Measurements from ENCODE around the gene FAF2. TPM values are rescaled to one million over a fixed set of nuclear protein-coding genes. Genes with fewer than 3 reads are reported as not detected.
"Not testable (repeated sequence)": the region's sequence is repeated elsewhere in the genome, so short reads cannot be mapped to it uniquely, and the experiment has no call there.

FAF2 gene
- total RNA-seq, 1 donor from 2014 or later: 35.6 TPM

DNA sequence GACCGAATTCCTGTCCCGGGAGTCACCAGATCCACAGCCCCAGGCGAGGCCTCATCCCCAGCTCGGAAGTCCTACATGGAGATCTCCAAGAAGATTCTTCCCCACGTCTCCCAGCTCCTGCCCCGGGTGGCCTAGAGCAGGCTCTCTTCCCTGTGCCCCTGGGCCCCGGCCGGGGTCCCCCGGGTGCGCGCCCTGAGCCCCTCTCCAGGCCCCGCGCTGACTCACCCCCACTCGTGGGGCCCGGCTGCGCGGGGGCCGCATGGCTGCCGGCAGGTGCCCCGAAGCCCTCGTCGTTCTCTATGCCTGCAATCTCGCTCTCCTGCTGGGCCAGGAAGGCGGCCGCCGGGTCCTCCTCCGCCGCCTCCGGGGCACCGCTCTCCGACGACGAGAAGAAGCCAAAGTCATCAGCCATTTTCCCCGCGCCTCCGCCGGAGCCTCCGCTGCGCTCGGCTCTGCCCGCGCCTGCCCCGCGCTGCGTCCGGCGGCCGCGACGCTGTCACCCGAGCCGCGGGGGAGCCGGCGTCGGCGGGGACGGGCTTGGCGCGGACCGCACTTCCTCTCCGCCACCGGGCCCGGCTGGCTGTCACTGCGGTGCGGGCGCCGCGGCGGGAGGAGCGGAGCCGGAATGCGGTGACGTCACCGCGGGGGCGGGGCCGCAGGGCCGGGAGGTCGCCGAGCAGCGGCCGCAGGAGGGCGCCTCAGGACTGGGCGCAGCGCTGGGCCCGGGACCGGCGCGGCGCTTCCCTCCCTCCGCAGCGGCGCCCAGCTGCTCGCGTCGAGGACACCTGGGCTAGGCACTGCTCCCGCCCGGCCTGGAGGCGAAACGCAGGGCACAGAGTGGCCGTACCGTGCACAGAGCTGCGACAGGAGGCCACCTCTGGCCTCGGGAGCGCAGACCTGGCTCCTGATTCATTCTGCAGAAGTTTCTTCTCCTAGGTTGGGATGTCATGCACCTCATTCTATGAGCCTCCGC is 31.9 kb upstream of the FAF2 start, which contains the start of gene CLTB:
CLTB (minus strand) TSS at position 588 of the 973 bp plus-strand sequence; CDS start at position 412, 176 bp downstream.
- DNase-seq (ENCODE audit: low spot score) (peak; percentile 95), ATAC-seq (peak; percentile 96)
- intact Hi-C loops (cut with DNase I): no loop called here

DNA sequence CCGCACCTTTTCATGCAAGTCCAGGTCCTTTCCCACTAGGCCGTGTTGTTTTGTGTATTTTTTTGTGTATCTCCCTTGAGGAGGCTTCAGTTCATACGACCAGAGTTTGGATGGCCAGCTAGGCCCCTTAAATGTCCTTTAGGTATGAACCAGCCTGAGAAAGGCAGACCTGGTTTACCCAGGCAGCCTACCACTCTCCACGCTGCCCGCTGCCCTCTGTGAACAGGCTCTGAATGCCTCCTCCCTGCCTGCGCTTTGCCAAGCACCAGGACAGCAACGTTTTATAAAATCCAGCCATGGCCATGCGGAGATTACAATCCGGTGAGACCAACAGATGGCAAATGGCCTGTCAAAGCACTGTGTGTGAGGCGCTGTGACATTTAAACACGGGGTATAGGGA is 31.2 kb upstream of the FAF2 start:
- intact Hi-C loops (cut with DNase I): no loop called here

DNA sequence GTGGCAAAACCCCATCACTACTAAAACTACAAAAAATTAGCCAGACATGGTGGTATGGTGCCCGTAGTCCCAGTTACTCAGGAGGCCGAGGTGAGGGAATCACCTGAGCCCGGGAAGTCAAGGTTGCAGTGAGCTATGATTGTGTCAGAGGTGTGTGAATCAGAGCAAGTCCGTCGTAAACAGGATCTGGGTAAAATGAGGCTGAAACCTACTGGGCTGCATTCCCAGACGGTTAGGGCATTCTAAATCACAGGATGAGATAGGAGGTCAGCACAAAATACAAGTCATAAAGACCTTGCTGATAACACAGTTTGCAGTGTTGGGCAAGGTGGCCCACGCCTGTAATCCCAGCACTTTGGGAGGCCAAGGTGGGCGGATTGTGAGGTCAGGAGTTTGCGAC is 29.9 kb upstream of the FAF2 start:
- ATAC-seq (no peak), DNase-seq (ENCODE audit: low spot score) (no peak)
- intact Hi-C loops (cut with DNase I): no loop called here

More for the DNA sequence above, 31.2 kb upstream of the FAF2 start:
- DNase-seq (ENCODE audit: low spot score): no peak
- ATAC-seq: no peak

DNA sequence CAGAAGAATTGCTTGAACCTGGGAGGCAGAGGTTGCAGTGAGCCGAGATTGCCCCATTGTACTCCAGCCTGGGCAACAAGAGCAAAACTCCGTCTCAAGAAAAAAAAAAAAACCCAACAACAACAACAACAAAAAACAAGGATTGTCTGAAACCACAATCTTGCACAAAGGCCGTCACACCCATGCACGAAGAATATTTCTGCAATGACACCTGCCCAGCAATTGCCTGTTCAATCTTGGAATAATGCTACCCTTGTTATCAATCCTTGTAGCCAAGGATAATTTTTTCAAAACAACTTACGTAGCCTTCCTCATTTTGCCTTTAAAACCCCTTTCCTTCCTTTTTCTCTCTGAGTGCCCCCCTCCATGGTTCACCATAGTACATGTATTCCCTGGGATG is 28.1 kb upstream of the FAF2 start:
- intact Hi-C loops (cut with DNase I): no loop called here
- ATAC-seq: no peak
- no peak for DNase-seq (ENCODE audit: low spot score)

DNA sequence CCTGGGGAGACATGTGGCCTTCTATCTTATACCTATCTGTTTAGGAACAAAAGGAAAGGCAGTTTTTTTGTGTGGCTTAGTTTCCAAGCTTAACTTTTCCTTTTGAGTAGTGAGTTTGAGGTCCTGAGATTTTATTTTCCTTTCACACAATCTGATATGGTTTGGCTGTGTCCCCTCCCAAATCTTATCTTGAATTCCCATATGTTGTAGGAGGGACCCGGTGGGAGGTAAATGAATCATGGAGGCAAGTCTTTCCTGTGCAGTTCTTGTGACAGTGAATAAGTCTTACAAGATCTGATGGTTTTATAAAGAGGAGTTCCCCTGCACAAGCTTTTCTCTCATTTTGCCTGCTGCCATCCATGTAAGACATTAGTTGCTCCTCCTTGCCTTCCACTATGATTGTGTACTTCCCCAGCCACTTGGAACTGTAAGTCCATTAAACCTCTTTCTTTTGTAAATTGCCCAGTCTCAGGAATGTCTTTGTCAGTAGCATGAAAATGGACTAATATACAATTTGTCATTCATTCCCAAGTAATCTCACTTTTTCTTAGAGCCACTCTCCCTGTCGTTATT is 27.1 kb upstream of the FAF2 start:
- no peak for ATAC-seq
- intact Hi-C loops (cut with DNase I): no loop called here
- DNase-seq (ENCODE audit: low spot score): no peak

DNA sequence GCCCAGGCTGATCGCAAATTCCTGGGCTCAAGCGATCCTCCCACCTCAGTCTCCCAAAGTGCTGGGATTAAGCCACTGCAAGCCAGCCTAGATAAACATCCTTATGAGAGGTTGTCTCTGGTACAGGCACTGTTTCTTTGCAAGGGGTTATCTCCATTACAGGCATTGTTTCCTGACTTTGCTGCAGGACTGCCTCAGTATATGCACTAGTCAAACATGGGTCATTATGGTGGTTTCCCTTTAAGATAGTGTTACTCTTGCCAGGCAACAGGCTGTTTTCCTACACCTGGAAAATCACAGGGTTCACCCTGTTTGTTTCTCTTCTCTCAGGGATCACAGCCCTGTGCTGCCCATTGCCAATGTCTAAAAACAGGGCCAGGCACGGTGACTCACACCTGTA is 24.0 kb upstream of the FAF2 start:
- peak; percentile 57 for ATAC-seq

DNA sequence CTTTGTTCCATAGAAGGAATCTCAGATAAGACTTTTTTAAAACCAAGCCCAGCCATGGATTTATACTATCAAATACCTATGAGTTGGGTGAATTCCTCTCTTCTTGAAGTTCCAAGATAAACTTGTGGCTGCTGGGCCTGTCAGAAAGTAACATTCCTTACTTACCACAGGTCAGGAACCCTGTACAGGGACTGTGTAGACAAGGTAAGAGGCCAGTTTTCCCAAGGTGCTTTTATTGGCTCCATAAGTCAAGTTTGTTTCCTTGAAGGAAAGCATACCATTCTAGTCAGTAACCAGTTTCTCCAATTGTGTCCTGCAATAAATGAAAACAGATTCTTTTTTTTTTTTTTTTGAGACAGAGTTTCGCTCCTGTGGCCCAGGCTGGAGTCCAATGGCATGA is 23.0 kb upstream of the FAF2 start:
- DNase-seq (ENCODE audit: low spot score) (no peak), ATAC-seq (no peak)
- intact Hi-C loops (cut with DNase I): no loop called here

More for the DNA sequence above, 24.0 kb upstream of the FAF2 start:
- no peak for DNase-seq (ENCODE audit: low spot score)
- intact Hi-C loops (cut with DNase I): no loop called here

DNA sequence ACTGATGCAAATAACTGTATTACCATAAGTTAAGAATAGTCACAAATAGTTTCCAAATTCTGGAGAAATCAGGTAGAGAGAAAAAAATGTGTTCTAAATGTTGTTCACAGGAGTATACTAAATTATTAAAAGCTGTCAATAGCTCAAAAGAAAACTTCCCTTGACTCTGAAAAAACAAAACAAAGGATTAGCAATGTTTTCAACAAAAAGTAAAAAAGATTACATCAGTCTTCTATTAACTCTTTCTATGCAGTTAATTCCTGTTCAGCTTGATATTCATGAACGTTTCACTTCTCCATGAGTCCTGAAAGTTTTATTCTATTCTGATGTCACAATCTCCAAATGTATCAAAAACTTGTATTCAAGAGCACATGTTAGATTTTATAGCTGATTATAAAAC is 22.4 kb upstream of the FAF2 start:
- ATAC-seq: no peak
- intact Hi-C loops (cut with DNase I): no loop called here

DNA sequence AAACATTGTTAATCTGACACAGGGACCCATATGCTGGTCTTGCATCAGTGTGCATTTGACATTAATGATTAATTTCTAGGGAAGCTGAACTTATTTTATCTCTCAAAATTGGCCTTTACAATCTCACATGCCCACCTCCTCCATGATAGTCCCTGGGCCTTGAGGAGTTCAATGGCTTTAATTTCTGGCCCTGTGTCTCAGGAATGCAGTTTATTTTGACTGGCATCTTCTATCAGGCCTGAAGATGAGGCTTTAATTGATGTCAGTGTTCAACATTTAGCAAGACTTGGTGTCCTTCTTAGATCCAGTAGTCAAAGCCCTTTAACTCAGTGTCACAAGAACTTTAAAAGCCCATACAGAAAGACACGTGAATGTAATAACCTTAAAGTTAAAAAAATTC is 21.3 kb upstream of the FAF2 start:
- DNase-seq (ENCODE audit: low spot score) (no peak), ATAC-seq (no peak)
- intact Hi-C loops (cut with DNase I): no loop called here

More for the DNA sequence above, 22.4 kb upstream of the FAF2 start:
- no peak for DNase-seq (ENCODE audit: low spot score)

DNA sequence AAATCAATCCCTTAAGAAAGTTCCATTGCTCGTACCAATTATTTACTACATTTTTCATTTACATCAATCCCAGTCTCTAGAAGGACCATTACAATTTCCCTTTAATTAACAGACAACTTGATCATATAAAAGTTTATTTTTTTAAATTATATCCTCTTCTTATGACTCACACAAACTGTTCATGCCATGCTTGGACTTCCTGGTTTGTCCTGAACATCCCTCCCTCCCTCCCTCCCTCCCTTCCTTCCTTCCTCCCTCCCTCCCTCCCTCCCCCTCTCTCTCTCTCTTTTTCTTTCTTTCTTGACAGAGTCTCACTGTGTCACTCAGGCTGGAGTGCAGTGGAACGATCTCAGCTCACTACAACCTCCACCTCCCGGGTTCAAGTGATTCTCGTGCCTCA is 20.2 kb upstream of the FAF2 start:
- DNase-seq (ENCODE audit: low spot score) (no peak), ATAC-seq (no peak)
- intact Hi-C loops (cut with DNase I): no loop called here

DNA sequence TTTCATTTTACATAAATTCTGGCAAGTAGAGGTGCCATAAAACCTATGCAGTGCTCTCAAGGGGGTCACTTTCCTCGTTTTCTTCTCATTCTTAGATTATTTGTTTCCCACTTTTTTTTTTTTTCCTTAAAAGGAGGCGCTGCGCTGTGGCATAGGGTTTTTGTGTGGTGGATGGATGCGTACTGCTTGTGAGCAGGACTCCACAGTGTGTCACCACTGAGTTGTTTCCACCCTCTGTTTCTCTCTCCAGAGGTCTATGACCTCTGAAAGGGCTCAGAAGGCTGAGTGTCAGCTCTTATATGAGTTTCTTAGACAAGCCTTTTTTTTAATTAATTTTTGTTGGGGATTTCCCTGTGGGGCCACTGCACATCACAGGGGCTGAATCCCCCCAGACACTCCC is 18.2 kb upstream of the FAF2 start:
- DNase-seq (ENCODE audit: low spot score) (no peak), ATAC-seq (no peak)
- intact Hi-C loops (cut with DNase I): no loop called here

DNA sequence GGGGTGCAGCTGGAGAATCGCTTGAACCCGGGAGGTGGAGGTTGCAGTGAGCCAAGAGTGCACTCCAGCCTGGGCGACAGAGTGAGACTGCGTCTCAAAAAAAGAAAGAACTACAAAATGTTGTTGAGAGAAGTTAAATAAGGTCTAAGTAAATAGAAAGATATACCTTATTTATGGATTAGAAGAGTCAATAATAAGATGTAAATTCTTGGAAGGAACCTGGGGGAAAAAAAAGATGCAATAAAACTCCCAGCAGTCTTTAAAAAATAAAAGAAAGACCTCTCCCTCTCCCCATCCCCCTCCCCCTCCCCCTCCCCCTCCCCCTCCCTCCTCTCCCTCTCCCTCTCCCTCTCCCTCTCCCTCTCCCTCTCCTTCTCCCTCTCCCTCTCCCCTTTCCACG is 15.5 kb upstream of the FAF2 start:
- DNase-seq (ENCODE audit: low spot score): no peak
- ATAC-seq: no peak
- intact Hi-C loops (cut with DNase I): no loop called here

DNA sequence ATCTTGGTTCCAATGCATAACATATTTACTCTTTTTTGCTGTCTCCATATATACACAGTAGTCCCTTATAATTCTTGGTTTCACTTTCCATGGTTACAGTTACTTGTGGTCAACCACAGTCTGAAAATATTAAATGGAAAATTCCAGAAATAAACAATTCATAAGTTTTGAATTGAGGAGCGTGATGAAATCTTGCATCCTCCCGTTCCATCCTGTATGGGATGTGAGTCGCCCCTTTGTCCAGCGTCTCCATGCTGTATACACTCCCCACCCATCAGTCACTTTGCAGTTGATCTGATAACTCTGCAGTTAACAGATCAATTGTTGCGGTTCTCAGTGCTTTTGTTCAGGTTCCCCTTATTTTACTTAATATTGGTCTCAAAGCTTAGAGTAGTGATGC is 11.5 kb upstream of the FAF2 start:
- ATAC-seq: no peak
- intact Hi-C loops (cut with DNase I): no loop called here
- no peak for DNase-seq (ENCODE audit: low spot score)

DNA sequence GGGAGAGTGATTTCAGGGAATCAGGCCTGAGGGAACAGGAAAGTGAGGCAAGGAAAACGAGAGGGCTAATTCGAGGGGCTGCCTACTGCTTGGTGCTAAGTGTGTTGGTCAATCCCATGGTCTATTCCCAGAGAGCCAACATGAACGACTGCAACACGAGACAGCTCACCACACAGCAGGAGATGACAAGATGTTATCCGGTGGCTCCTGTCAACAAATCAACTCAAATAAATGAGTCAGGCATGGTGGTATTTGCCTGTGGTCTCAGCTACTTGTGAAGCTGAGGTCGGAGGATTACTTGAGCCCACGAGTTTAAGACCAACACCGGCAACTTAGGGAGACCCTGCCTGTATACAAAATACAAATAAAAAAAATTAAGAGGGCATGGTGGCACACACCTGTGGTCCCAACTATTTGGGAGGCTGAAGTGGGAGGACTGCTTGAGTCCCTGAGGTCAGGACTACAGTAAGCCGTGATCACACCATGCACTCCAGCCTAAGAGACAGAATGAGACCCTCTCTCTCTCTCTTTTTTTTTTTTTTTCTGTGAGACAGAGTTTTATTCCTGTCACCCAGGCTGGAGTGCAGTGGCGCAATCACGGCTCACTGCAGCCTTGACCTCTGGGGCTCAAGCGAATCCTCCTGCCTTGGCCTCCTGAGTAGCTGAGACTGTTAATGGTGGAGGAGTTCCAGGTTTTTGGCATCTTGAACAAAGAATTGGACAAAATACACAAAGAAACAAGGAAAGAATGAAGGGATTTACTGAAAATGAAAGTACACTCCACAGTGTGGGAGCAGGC is 9.0 kb upstream of the FAF2 start:
- ATAC-seq: no peak
- intact Hi-C loops (cut with DNase I): no loop called here
- DNase-seq (ENCODE audit: low spot score): no peak

DNA sequence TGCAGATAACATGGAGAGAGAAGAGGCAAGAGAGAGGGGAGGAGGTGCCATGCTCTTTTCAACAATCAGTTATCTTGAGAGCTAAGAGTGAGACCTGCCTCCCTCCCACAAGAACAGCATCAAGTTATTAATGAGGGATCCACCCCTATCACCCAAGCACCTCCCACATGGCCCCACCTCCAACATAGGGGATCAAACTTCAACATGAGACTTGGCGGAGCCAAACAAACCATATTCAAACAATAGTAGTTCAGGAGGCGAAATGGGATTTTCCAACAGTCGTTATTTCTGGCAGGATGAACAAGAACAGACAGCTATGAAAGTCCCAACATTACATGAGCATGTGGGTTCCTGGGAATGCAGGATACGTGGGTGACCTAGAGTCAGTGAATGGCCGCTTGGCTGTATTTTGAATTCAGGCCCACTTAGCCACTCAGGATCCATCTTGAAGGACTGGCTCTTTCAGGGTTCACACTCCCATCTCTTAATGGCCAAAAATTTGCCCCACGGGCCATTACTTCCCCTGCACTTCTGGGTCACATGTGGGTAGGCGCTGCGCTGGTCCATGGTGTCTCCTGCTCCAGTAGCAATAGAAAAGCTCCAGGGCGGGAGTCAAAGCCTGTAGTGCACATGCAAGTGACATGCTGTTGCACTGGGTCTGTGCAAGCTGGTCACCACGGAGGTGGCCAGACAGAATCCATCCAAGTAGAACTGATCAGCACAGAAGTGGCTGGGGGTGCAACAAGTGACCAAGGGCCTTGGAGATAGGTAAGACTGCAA is 7.1 kb upstream of the FAF2 start:
- no peak for ATAC-seq
- no peak for DNase-seq (ENCODE audit: low spot score)
- intact Hi-C loops (cut with DNase I): no loop called here

DNA sequence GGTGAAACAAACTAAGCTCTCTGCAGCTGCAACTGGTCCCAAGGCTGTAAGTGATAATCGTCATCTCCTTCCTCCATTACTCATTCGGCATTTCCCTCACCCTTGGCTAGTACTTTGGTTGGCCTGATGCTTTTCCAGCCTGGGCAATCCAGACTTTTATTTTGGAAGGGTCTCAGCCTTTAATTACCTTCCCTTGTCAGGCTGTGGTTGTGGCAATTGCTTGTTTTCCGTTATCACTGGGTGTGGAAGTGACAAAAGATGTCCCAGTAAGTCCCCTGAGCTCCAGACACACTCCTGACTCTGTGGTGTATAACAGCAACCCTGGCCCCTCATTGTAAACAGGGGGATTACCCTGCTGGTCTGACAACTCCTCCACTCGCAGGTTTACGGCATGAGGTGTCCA is 6.3 kb upstream of the FAF2 start:
- intact Hi-C loops (cut with DNase I): no loop called here
- DNase-seq (ENCODE audit: low spot score) (no peak), ATAC-seq (no peak)

DNA sequence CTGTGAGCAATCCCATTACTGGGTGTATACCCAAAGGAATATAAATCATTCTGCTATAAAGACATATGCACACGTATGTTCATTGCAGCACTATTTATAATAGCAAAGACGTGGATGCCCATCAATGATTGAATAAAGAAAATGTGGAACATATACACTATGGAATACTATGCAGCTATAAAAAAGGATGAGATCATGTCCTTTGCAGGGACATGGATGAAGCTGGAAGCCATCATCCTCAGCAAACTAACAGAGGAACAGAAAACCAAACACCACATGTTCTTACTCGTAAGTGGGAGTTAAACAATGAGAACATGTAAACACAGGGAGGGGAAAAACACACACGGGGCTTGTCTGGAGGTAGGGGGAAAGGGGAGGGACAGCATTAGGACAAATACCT is 5.3 kb upstream of the FAF2 start:
- not testable (repeated sequence) for ATAC-seq; DNase-seq (ENCODE audit: low spot score)

DNA sequence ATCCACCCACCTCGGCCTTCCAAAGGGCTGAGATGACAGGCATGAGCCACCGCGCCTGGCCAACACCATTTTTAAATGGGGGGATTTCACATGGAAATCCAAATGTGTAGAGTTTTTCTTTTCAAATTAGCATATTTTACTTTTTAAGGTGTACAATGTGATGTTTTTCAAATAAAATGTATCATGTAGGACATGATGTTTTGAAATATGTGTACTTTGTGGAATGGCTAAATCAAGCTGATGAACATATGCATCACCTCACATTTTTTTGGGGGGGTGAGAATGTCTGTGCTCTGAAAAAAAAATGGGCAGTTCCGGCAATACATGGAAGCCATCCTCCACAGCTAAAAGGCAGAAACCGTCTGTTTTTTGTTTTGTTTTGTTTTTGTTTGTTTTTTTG is 3.4 kb upstream of the FAF2 start:
- intact Hi-C loops (cut with DNase I): no loop called here
- ATAC-seq: no peak
- no peak for DNase-seq (ENCODE audit: low spot score)

More for the DNA sequence above, 5.3 kb upstream of the FAF2 start:
- intact Hi-C loops (cut with DNase I): not testable (repeated sequence)
